Occipital lobe (tissue), 2 donors: ENCODE data around the gene KLK10. TPM values are rescaled to one million over a fixed set of nuclear protein-coding genes. Genes with fewer than 3 reads are reported as not detected.

Experiments
- DNase-seq: peaks from one replicate; lab custom pipeline; 2025; lab: John Stamatoyannopoulos, UW
- total RNA-seq: library from RNA; depleted of rRNA; stranded (reverse); fragments of >200 nt; gene quantifications from one replicate; pipeline ENCODE4 v1.2.3, GENCODE V29; 2014

KLK10 gene
- total RNA-seq = not detected

DNA sequence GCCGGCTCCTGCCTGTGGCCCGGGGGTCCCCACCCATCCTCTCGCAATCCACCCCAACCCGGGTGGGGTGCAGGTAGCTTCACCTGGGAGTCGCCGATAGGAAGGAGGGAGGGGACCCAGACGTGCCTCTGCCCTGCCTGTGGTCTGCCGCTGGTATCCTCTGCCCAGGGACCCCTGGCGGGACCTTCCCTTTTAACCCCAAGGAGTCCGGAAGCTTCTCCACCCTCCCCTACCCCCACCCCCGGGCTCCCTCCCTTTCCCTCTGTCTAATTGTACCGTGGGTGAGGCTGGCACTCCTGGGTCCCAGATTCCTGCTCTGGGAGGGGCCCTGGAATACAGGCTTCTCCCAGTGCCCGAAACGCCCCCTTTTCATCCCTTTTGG is at the start of gene KLK10:
TSS of gene KLK10 (minus strand) at position 166 of the 382 bp plus-strand sequence. CDS start 579 bp downstream, outside the sequence.
- DNase-seq = no peak

DNA sequence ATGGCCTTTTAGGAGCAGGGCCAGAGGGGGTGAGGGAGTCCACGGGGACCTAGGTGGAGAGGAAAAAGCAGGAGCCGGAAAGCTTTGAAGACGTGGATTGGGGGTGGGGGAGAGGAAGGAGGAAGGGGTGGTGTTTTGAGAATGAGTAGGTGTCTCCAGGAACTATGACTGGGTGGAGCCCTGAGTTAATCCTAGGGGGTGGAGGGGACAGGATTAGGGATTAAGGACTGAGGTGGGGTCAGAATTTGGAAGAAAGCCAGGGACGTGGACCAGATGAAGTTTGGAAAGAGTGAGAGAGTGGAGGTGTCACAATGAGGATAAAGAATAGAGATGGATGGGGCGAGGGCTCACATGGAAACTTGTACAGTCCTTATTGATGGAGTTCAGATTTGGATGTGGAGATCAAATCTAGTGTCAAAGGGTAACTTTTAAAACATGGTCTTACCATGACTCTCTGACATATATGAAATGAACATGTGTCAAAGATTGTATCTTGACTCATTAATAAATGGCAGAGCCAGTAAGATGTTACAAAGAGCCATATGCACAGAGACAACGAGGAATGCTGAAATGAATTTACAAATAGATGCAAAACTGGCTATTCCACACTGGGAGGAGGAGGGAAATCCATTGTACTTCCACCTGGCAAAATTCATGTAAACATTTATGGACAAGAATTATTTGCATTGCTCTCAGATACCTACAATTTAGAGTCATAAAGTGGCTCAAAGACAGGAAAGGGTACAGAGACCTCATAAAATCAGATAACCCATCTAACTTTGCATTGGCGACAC is 47.1 kb upstream of the KLK10 start:
- no peak for DNase-seq

GRCh38 chr19:51065221-51065960 is 45.9 kb upstream of the KLK10 start:
- DNase-seq = no peak

DNA sequence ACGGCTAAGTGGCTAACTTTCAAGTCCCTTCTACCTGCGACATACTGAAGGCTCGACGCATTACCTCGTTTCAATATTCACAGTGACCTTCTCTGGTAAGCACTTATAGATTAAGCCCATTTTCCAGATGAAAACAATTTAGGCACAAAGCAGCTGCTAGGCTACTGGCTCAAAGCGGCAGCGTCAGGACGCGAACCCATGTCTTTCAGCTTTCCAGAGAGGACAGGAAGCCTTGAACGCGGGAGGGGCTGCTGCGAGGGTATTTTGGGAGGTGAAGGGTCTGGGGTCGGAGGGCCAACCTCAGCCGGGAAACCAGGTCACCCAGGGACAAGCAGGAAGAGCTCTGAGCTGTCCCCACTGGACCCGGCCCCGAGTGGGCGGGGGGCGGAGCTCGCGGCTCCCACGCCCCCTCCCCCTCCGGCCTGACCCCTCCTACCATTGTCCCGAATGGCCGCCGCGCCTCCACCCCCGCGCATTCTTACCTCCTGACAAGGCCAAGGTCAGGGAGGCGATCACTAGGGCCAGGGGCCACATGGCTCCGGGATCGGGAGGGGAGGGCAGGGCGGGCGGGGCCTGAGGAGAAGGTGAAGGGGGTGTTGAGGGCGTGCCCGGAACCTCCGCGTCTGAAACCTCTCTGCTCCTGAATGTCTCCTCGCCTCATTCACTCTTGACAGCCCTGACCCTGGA is 45.2 kb upstream of the KLK10 start, which contains the start of gene KLK13:
TSS of gene KLK13 (minus strand) at position 559 of the 687 bp plus-strand sequence. CDS start at position 534, 25 bp downstream.
- no peak for DNase-seq

DNA sequence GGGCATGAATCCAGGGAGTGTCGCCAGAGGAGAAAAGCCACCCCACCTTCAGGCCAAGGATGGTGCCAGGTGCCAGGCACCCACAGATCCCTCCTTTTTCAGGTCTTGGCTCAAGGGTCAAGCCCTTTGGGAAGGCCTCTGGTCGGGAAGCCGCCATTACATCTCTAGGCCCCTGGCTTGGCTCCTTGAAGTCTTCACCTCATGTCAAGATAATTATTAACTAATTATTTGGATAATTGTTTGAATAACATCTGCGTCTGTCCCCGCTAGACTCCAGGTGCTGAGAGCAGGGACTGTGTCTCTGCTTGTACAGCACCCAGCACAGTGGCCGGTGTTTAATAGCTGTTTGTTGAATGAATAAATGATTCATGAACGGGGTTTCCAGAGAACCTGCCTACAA is 44.2 kb upstream of the KLK10 start:
- no peak for DNase-seq

DNA sequence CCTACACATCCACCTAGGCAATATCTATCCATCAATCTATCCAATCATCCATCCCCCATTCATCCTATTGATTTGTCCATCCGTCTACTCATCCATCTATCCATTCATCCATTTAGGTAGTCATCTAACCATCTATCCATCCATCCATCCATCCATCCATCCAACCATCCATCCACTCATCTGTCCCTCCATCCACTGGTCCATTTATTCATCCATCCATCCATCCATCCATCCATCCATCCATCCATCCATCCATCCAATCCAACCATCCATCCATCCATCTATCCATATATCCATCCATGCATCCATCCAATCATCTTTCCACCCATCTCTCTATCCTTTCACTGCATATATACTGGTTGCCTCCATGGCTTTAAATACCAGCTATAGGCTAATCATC is 41.5 kb upstream of the KLK10 start:
- DNase-seq = no peak

DNA sequence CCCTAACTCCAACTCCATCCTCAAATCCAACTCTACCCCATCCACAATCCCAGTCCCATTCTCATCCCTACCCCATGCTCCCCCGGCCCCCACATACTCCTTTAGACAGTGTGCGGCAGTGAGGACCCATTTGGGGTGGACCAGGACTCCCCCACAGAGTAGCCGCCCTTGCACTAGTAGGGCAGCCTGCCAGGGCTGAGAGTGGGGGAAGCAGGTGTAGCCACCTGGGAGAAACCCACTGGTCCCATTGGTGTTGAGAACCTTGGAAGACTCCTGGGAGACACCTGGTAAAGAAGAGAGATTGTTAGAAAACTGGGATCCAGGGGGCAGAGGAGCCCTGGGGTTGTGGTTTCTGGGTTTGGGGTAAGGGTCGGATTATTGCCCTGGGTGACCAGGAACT is 40.8 kb upstream of the KLK10 start:
- DNase-seq = no peak

- no peak for DNase-seq
These were observed 40.2 kb upstream of the KLK10 start for GRCh38 chr19:51059715-51060114.

DNA sequence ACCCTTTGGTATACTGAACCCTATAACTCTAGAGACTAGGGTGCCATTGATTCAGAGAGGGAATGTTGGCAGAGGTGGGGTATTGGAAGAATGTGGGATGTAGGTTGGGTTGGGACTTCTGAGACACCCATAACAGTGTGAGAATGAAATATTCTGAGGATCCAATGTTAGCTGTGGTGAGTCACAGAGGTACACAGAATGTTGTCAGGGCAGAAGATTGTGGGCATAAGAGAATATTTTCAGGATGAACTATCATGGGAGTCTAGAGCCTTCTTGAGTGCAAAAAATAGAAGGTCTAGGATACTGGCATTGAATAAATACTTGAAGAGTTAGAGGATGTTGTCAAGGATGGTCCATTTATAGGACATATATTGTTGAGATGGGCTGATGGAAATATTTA is 36.4 kb upstream of the KLK10 start:
- no peak for DNase-seq

GRCh38 chr19:51047031-51047335 is 27.5 kb upstream of the KLK10 start:
- no peak for DNase-seq

DNA sequence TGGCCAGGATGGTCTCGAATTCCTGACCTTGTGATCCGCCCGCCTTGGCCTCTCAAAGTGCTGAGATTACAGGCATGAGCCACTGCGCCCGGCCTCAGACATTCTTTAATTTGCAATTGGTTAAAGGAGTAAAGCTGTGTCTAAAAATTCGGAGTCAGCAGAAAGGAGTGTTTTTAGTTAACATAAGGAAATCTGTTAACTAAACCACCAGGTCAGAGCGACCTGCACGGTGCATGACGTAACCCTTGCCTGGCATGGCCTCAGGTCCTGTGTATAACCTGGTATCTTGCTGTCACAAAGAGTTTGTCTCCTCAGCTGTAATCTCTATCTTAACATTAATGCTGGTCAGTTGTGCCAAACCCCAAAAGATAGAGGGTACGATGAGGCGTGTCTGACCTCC is 24.8 kb upstream of the KLK10 start:
- DNase-seq = no peak

DNA sequence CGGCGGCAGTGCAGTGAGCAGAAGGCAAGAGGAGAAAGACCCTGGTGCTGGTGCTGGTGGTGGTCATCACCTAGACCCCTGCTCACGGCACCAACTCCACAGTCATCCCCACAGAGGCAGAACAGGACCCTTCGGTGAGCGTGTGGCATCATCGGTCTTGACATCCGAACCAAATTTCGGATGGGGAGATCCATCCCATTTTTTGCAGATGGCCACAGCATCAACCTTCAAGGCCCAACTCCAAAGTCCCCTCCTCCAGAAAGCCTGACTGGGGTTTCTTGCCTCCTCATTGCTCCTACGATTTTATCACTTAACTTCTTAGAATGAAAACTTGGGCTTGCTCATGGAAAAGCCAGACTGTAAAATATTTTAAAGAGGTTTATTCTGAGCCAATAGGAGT is 24.0 kb upstream of the KLK10 start:
- no peak for DNase-seq

DNA sequence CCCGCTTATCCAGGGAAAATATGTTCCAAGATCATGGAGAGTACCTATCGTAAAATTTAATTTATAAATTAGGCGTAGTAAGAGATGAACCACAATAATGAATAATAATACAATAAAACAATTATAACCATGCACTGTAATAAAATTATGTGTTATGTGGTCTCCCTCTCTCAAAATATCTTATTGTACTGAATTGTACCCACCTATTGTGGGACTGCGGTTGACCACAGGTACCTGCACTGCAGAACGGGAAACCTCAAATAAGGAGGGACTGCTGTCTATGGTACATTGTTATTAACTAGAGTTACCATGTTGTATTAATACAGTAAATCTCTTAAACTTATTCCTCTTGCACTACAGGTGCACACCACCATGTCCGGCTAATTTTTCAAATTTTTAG is 20.6 kb upstream of the KLK10 start:
- DNase-seq = no peak

- no peak for DNase-seq
These were observed 17.0 kb upstream of the KLK10 start for GRCh38 chr19:51036519-51036918.

- no peak for DNase-seq
These were observed 15.2 kb upstream of the KLK10 start, which contains the start of gene KLK12 for GRCh38 chr19:51034704-51035103. TSS of gene KLK12 (minus strand) at chr19:51035002. CDS start at chr19:51034621, 381 bp downstream.

DNA sequence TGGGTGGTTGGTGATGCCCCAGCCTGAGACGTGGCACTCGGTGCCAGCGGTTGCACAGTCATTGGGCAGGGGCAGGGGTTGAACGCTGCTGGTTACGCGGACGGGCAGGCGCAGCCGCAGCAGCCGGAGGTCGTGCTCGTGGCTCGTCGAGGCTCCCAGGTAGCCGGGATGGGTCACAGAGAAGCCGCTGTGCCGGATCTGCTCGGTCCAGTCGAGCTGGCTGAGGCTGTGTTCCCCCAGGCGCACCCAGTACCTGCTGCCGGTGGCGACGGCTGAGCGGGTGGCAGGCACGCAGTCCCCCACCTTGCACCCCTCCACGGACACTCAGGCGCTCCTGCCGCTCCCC is 12.3 kb upstream of the KLK10 start:
- no peak for DNase-seq

DNA sequence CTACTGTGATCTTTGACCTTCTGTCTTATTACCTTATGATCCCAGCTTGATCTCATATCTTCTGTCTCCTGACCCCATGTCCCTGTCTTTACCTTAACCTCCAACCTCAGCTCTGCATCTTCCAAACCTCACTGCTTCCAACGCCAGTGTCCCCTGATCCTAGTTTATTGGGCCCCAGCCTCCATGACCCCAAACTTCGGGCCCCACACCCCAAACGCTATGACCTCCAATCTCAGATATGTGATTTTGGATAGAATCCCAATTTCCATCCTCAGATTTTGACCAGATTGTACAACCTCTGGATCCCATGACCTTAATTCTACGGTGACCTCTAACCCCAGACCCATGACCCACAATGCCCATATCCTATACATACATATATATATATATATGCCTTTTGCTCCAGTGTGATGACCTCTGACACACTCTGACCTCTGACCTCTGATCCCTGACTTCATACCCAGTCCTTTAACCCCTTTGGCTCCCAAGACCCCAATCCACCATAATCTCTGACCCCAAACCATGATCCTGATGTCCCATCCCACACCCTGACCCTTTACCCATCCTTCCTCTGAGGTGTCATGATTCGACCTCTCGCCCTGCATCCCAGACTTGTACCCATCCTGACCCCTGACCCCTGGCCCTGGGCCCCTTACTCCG is 11.8 kb upstream of the KLK10 start:
- no peak for DNase-seq

GRCh38 chr19:51030631-51031030 is 11.1 kb upstream of the KLK10 start:
- DNase-seq = no peak

GRCh38 chr19:51029718-51030117 is 10.2 kb upstream of the KLK10 start:
- DNase-seq = no peak

DNA sequence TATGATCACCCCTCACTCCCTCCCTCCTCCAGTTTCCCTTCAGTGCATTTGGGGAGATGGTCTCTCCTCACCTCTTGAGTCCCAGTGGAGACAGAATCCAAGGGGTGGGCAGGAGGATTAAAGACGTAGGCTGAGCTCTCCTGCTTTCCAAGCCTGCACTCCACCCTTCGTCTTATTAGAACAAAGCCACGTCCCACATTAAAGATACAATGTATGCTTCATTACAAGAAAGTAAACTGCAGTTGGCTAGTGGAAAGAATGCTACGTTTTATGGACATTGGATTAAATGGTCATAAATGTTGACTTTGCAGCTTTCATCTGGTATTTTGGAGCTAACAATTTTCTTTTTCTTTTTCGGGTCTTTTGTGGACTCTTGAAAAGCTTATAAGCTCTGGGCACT is 8.4 kb upstream of the KLK10 start:
- DNase-seq = no peak

DNA sequence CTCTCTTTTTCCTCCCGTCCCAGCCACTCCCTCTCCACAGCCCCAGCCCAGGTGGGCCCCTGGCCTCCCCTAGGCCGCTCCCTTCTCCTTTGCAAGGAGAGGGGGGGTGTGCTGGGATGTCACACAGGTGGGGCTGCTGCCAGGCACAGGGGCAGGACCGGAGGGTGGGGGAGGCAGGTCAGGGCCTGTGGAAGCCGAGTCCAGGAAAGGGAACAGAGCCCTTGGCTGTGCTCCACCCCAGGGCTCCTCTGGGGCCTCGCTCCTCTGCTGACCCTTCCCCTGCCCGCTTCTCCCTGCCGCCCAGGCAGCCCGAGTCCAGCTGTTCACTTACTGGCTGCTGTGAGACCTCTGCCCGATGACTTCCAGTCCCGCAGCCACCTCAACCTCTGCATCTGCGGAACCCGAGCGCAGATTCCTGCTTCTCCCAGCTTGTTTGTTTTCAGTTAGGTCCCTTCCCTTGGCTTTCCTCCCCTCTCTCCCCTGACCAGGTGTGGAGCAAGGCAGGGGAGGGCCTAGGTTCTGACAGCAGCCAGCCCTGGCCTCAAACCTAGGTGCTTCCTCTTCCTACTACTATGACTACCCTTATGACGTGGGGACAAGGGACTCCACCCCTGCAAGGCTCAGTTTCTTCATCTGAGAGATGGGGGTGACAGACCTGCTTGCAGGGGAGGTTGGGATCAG is 7.8 kb upstream of the KLK10 start:
- DNase-seq = no peak

DNA sequence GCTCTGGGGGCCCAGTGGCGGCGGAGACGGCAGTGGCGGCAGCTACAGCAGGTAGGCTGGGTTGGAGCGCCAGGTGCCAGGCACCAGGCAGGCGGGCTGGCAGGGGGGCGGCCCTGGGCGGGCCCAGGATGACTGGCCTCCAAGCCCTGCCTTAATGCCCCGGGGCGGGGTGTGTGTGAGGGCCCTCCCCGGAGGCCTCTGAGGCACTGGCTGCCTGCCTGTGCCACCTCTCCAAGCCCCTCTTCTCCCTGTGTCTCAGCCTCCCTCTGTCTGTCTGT is 7.0 kb upstream of the KLK10 start, which contains the start of gene KLK11:
TSS of gene KLK11 (minus strand) at position 63 of the 278 bp plus-strand sequence. CDS start 985 bp downstream, outside the sequence.
- no peak for DNase-seq
